Stimulated activated CD4-positive, alpha-beta T cell treated with anti-CD3 and anti-CD28 coated beads, TNF-alpha, amount 100 ng/mL, for 24 hours (primary cell): ENCODE data around the gene ARHGAP42.
"Not testable (repeated sequence)": the region's sequence is repeated elsewhere in the genome, so short reads cannot be mapped to it uniquely, and the experiment has no call there.

Source experiments
- DNase-seq, 3 experiments: peaks; one replicate each; pipeline ENCODE4 v3.0.0-alpha.2; 2020; ENCODE audit warnings: low read depth in 3 of 3

Gene ARHGAP42

DNA sequence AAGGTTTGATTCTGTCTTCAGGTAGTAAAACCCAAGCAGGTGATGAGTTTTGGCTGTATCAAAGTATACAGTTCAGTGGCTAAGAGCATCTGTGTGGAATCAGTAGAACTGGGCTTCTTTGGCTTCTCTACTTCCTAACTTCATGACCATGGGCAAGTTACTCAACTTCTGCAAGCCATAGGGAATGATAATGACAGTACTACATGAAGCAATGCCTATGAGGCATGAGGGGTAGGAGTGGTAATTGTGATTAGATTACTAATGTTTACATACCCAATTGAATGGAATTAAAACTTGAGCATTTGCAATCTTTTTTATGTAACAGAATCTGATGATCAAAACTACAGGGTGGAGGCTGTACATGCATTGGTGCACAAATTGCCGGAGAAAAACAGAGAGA is 278.3 kb downstream of the ARHGAP42 start:
- no peak for DNase-seq

DNA sequence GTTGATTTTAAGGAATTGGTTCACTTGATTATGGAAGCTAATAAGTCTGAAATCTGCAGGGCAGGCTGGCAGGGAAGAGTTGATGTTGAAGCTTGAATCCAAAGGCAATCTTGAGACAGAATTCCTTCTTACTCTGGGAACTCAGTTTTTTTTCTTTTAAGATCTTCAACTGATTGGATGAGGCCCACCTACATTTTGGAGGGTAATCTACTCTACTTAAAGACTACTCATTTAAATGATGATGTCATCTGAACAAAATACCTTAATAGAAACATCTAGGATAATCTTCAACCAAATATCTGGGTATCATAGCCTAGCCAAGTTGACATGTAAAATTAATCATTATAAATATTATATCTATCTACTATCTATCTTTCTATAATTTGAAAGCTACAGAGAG is 279.3 kb downstream of the ARHGAP42 start:
- DNase-seq: no peak

- DNase-seq: no peak
These were observed 281.9 kb downstream of the ARHGAP42 start for GRCh38 chr11:100969008-100969407.

- no peak for DNase-seq
These were observed 283.4 kb downstream of the ARHGAP42 start for GRCh38 chr11:100970283-100971164.

DNA sequence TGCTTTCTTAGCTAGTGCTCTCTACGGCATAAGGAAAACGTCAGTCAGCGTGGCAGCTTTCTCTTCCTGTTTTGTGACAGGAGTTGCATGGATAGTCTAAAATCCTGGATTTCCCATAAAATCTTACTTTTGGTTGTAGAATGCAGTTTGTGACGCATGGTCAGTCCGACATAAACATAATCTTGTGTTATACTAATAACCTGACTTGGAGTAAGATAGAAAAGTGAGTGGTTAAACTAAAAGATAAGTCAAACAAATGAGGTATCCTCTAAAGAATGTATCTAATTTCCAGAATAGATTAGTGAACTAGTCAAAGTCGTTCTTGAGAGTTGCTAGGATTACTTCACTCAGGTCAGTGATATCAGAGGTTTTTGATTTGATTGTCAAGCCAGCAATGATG is 285.0 kb downstream of the ARHGAP42 start:
- DNase-seq: no peak

DNA sequence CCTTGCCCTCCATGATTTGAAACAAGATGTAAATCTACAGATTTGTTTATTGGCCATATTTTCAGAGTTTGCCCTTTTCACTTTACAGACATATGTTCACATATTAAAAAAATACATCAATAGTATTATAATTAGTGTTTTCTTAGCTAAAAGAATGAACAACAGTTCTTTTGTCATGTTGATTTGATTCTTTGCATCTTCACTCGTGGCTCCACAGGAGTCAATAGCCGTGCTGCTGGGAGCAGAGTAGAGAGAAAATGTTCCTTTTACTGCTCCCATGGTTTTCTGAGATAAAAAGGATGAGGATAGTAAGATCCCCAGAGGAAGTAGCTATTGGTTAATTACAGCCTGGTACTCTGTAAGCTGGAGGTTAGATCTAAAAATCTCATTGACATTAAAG is 291.4 kb downstream of the ARHGAP42 start:
- no peak for DNase-seq

DNA sequence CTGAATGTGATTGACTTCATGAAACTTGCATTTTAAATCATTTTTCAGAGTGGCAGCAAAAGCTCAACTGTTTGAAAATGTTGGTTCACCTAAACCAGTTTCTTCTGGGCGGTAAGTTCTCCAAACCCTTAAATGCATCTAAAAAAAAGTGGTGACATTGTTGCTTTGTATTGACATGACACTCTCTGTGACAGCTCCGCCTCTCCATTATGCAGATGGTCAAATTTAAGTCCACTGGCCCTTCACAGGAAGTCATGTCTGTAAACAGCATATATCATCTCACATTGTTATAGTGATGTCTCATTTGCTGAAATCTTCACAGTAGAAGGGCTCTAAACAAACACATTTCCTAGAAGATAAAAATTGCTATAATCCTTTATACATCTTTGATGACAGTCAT is 291.9 kb downstream of the ARHGAP42 start:
- no peak for DNase-seq

DNA sequence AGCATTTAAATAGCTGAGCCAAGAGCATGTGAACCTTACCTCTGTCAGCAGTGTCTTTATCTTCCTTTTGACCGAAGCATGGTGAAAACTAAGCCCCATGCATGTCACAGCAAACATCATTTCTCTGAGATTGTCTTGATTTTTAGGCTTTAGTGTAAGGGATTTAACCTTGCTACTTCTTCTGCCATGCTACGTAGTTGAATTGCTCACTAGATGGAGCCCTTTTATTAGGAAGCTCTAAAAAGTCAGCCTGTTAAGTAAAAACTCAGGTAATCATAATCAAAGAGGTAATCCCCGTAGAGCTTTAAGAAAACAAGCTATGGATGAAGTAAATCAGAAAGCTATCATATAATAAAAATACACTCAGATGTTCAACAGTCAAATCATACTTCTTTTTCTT is 293.1 kb downstream of the ARHGAP42 start:
- DNase-seq: no peak

- no peak for DNase-seq
These were observed 294.2 kb downstream of the ARHGAP42 start for GRCh38 chr11:100981196-100981824.

- DNase-seq: no peak
These were observed 297.6 kb downstream of the ARHGAP42 start for GRCh38 chr11:100984668-100985067.

- no peak for DNase-seq
These were observed 303.8 kb downstream of the ARHGAP42 start for GRCh38 chr11:100990931-100991330.

DNA sequence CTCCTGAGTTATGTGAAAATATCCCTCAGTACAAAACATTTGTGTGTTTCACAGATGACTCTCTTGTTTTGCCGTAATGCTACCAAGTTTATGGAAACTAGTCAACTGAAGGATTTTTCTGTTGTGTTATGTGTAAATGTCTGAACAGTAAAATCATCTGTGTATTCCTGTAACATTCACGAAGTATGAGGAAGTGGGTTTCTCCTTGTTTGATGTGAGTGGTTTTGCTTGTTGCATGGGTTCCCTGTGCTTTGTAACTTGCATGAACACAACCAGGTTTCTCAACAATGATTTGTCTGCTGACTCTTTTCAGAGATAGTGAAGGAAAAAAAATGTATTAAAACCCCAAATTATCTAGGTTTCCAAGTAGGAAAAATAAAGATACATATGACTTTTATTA is 304.5 kb downstream of the ARHGAP42 start:
- no peak for DNase-seq

GRCh38 chr11:100994966-100995365 is 307.9 kb downstream of the ARHGAP42 start:
- no peak for DNase-seq

GRCh38 chr11:100999756-101000155 is 312.7 kb downstream of the ARHGAP42 start:
- no peak for DNase-seq

GRCh38 chr11:101003468-101003867 is 316.4 kb downstream of the ARHGAP42 start:
- no peak for DNase-seq

DNA sequence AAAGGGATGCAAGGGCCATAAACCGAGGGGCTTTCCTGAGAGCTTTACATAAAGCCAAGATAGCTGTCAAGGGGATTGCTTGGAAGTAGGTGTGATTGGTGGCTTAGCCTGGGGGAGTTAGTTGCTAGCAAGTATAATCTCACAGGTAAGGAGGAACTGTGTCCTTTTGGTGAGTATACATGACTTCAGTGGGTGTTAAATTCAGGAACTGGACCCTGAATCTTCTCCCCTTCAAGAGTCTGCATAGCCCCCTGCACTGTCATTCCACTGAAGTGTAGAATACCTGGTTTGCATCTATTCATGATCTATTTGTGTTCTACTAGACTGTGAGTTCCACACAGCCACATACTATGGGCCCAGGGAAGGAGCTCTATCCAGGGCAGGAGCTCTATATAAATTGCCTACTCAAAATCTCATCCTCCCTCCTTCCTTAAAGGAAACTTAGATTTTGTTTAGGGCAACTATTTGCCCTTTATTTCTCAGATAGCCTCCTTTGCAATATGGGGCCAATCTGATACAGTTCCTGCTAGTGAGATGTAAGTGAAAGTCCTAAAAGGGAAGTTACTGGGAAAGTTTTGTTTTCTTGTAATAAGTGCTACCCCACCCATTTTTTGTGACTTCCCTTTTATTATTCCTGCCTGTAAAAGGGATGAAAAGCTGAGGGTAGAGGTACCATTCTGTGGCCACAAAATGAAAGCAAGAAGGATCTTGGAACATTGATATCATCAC is 322.0 kb downstream of the ARHGAP42 start:
- no peak for DNase-seq

GRCh38 chr11:101009690-101010055 is 322.6 kb downstream of the ARHGAP42 start:
- DNase-seq: no peak

GRCh38 chr11:101010899-101011298 is 323.8 kb downstream of the ARHGAP42 start:
- DNase-seq: no peak

GRCh38 chr11:101011881-101012280 is 324.8 kb downstream of the ARHGAP42 start:
- no peak for DNase-seq

- not testable (repeated sequence) for DNase-seq
These were observed 326.6 kb downstream of the ARHGAP42 start for GRCh38 chr11:101013702-101014101.

DNA sequence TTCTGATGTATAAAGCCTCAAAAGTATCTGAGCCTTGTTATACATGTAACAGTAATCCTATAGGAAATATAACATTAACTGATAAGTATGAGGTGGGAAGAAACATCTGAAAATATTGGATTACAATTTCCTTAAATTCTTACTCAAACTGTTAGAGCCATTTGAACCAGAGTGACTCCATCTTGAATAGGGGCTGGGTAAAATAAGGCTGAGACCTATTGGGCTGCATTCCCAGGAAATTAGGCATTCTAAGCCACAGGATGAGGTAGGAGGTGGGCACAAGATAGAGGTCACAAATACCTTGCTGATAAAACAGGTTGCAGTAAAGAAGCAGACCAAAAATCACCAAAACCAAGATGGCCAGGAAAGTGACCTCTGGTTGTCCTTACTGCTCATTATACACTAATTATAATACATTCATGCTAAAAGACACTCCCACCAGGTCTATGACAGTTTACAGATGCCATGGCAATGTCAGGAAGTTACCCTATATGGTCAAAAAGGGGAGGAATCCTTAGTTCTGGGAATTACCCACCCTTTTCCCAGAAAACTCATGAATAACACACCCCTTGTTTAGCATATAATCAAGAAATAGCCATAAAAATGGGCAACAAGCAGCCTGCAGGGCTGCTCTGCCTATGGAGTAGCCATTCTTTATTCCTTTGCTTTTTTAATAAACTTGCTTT is 327.7 kb downstream of the ARHGAP42 start:
- DNase-seq: no peak

- no peak for DNase-seq
These were observed 332.8 kb downstream of the ARHGAP42 start for GRCh38 chr11:101019870-101020269.
